HG03520 (cell line): ENCODE measurements around the gene KRT40.

Experiments
- ATAC-seq: cut with Tn5 transposase; IDR thresholded peaks from one replicate; pipeline ENCODE4 v1.9.1; 2021; ENCODE audit warnings: mild to moderate bottlenecking, moderate library complexity; ENCODE audit not compliant: unreplicated experiment

Gene KRT40

GRCh38 chr17:40953881-40954280 is 30.2 kb downstream of the KRT40 start:
- ATAC-seq, result no peak

- no peak for ATAC-seq
Observed at GRCh38 chr17:40952661-40953060, 31.5 kb downstream of the KRT40 start.

- ATAC-seq, result no peak
Observed at GRCh38 chr17:40952154-40952553, 32.0 kb downstream of the KRT40 start.

GRCh38 chr17:40951011-40951622 is 33.0 kb downstream of the KRT40 start:
- ATAC-seq, result no peak

GRCh38 chr17:40950176-40950575 is 34.0 kb downstream of the KRT40 start:
- no peak for ATAC-seq

- ATAC-seq, result no peak
Observed at GRCh38 chr17:40949418-40949817, 34.7 kb downstream of the KRT40 start.

- ATAC-seq, result no peak
Observed at GRCh38 chr17:40947929-40948328, 36.2 kb downstream of the KRT40 start.

- ATAC-seq, result no peak
Observed at GRCh38 chr17:40945414-40945813, 38.7 kb downstream of the KRT40 start.

- ATAC-seq, result no peak
Observed at GRCh38 chr17:40944531-40944930, 39.6 kb downstream of the KRT40 start.

- no peak for ATAC-seq
Observed at GRCh38 chr17:40942553-40942952, 41.6 kb downstream of the KRT40 start.

- ATAC-seq, result no peak
Observed at GRCh38 chr17:40940266-40940665, 43.9 kb downstream of the KRT40 start.

GRCh38 chr17:40938981-40939380 is 45.1 kb downstream of the KRT40 start:
- ATAC-seq, result no peak

GRCh38 chr17:40937384-40937819 is 46.7 kb downstream of the KRT40 start, which contains the start of gene KRT23:
Gene KRT23 (minus strand): TSS chr17:40937646. CDS start chr17:40936603, 1,043 bp downstream.
- ATAC-seq, result no peak

GRCh38 chr17:40936976-40937375 is 47.1 kb downstream of the KRT40 start:
- ATAC-seq, result no peak

- ATAC-seq, result no peak
Observed at GRCh38 chr17:40936437-40936971, 47.6 kb downstream of the KRT40 start.

- no peak for ATAC-seq
Observed at GRCh38 chr17:40935624-40936023, 48.5 kb downstream of the KRT40 start.

GRCh38 chr17:40932608-40933007 is 51.5 kb downstream of the KRT40 start:
- ATAC-seq, result no peak

GRCh38 chr17:40931311-40931710 is 52.8 kb downstream of the KRT40 start:
- ATAC-seq, result no peak
